M059J (cell line): ENCODE results near the gene KRT6A. TPM values are rescaled to one million over a fixed set of nuclear protein-coding genes. Genes with fewer than 3 reads are reported as not detected.

ENCODE experiments used
- total RNA-seq: library from RNA; depleted of rRNA; stranded (reverse); fragments of >200 nt; shearing (Covaris generic); gene quantifications from 2 replicates; pipeline ENCODE4 v1.2.3, GENCODE V29; 2014; rRNA removed

KRT6A gene
- total RNA-seq, 1 experiment from 2014 or later = not detected

Other genes with a start within 250 kb of the KRT6A start
- gene KRT86, start 218.6 kb downstream of the KRT6A start, total RNA-seq = 5.8 and 8.1 TPM in 2 replicates
- 320 and 412 TPM in 2 replicates for gene KRT81, start 201.7 kb downstream of the KRT6A start, total RNA-seq
- 0.22 TPM in 1 of 2 replicates, not detected in the other for gene KRT83, start 171.9 kb downstream of the KRT6A start, total RNA-seq
- not detected in 2 replicates for gene KRT85, start 125.8 kb downstream of the KRT6A start, total RNA-seq
- not detected in 2 replicates for gene KRT84, start 107.6 kb downstream of the KRT6A start, total RNA-seq
- not detected in 2 replicates for gene KRT82, start 86.9 kb downstream of the KRT6A start, total RNA-seq
- 0.02 TPM in 1 of 2 replicates, not detected in the other for gene KRT75, start 58.9 kb downstream of the KRT6A start, total RNA-seq
- not detected in 2 replicates for gene KRT6B, start 41.1 kb downstream of the KRT6A start, total RNA-seq
- gene KRT6C, start 19.5 kb downstream of the KRT6A start, total RNA-seq = not detected in 2 replicates
- gene KRT5, start 27.1 kb upstream of the KRT6A start, total RNA-seq = not detected in 2 replicates
- not detected in 2 replicates for gene KRT71, start 59.9 kb upstream of the KRT6A start, total RNA-seq
- gene KRT74, start 80.6 kb upstream of the KRT6A start, total RNA-seq = not detected in 2 replicates
- gene KRT72, start 108.2 kb upstream of the KRT6A start, total RNA-seq = not detected in 2 replicates
- gene KRT73, start 125.3 kb upstream of the KRT6A start, total RNA-seq = not detected in 2 replicates
- gene KRT2, start 159.0 kb upstream of the KRT6A start, total RNA-seq = not detected in 2 replicates
- not detected in 2 replicates for gene KRT1, start 187.2 kb upstream of the KRT6A start, total RNA-seq
- gene KRT77, start 210.3 kb upstream of the KRT6A start, total RNA-seq = not detected in 2 replicates